AG04449 (cell line): Measurements from ENCODE around the gene STARD8.
"Not testable (repeated sequence)": the region's sequence is repeated elsewhere in the genome, so short reads cannot be mapped to it uniquely, and the experiment has no call there.

Source experiments
- CTCF ChIA-PET: fragments of 350-600 bp; formaldehyde crosslinking; extraction: SDS; loops from one replicate; lab custom pipeline; 2021; ENCODE audit warnings: antibody characterized with exemption; lab: Yijun Ruan, JAX
- POLR2A ChIA-PET: fragments of 400-600, 350-600 bp; formaldehyde crosslinking; extraction: SDS; loops from one replicate; lab custom pipeline; 2020; ENCODE audit warnings: antibody characterized with exemption, inconsistent platforms; lab: Yijun Ruan, JAX
- DNase-seq: peaks from one replicate; pipeline ENCODE4 v3.0.0-alpha.2; 2010; ENCODE audit warnings: low read depth, low spot score
- H3K4me3 ChIP-seq: 2 replicates; pipeline ENCODE4 v1.5.1; 2011; ENCODE audit warnings: low read depth, mild to moderate bottlenecking, control low read depth, low read length
- CTCF ChIP-seq: IDR thresholded peaks from one replicate; pipeline ENCODE4 v1.5.1; 2011; ENCODE audit warnings: mild to moderate bottlenecking, moderate library complexity, low read length, control low read depth, inconsistent platforms; ENCODE audit not compliant: insufficient read depth; ENCODE audit errors: missing control alignments

Gene STARD8

GRCh38 chrX:68646421-68646820 is 1.0 kb upstream of the STARD8 start:
- CTCF ChIA-PET, result interaction anchor here (1.1 kb wide), 1 partner anchor 37 kb away, joined by 4 read pairs; no protein-coding TSS in a partner anchor
- TF ChIP-seq CTCF, result no peak
- DNase-seq, result no peak
- POLR2A ChIA-PET, result no interaction called here
- H3K4me3 ChIP-seq, result no peak overlapping the region

DNA sequence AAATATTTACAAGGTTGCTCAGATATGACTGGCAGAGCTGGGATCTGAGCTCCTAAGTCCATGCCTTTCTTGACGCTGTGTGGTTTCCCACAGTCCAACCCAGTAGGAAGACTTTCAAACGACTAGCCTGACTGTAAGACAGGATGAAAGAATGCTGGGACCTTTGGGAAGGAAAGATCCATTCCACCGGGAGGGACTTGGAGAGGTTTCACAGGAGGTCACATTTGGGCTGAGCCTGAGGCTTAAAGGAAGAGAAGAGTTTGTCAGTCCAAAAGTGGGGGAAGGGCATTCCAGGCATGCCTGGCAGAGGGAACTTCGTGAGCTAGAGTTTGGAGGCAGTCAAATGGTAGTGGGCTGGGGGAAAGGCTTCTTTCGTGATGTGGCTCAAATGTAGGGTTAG is 1.5 kb downstream of the STARD8 start:
- POLR2A ChIA-PET, result no interaction called here
- CTCF ChIA-PET, result no interaction called here
- H3K4me3 ChIP-seq, result no peak overlapping the region
- no peak for TF ChIP-seq CTCF
- DNase-seq, result no peak

DNA sequence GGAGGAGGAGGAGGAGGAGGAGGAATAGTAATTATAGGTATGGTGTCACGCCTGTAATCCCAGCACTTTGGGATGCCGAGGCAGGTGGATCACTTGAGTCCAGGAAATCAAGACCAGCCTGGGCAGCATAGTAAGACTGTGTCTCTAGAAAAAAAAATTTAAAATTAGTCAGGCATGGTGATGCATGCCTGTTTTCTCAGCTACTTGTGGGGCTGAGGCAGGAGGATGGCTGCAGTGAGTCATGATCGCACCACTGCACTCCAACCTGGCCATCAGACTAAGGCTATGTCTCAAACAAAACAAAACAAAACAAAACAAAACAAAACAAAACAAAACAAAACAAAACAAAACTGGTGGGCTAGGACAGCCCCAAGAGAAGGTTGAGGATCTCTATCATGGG is 3.0 kb downstream of the STARD8 start:
- POLR2A ChIA-PET, result no interaction called here
- no peak for TF ChIP-seq CTCF
- no peak overlapping the region for H3K4me3 ChIP-seq
- DNase-seq, result no peak
- CTCF ChIA-PET, result no interaction called here

DNA sequence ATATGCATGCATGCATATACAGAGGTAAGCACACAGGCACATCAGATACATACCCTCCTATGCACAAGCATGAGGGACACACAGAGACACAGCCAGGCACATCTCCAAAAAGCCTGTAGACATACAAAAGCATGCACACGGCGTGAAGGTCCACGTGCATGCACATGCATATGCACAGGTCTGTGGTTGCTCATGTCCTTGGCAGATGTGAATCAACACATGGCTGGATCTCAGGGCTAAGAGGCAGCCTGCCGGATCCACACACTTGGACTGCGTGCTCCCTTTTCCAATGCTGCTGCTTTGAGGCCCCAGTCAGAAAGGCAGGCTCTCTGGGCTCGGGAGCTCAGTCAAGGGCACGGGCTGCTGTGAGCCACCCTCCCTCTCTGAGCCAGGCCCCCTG is 3.6 kb downstream of the STARD8 start:
- no peak for TF ChIP-seq CTCF
- no peak overlapping the region for H3K4me3 ChIP-seq
- no peak for DNase-seq
- CTCF ChIA-PET, result no interaction called here
- POLR2A ChIA-PET, result no interaction called here

DNA sequence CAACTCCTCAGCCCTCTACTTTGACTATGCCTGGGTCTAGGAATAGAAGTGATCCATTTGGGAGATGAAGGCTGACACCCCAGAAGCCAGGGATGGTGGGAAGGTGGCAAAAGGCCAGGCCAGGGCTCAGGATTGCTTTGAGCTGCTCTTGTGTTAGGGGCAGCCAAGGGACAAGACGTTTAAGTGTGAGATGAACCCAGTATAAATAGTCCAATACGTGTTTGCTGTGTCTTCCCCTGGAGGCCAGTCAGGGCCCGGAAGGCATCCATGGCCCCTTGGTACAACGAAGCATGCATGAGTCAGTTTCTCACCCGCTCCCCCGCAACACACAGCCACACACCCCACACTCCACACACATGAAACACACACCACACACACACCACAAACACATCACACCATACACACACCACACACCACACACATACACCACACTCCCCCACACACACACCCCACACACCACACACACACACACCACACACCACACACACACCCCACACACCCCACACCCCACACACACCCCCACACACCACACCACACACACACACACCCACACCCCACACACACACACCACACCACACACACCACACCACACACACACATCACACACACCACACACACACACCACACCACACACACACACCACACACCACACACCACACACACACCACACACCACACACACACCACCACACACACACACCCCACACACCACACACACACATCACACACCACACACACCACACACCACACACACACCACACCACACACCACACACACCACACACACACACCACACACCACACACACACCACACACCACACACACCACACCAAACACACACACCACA is 5.1 kb downstream of the STARD8 start:
- no peak overlapping the region for H3K4me3 ChIP-seq
- no peak for DNase-seq
- POLR2A ChIA-PET, result no interaction called here
- no peak for TF ChIP-seq CTCF
- CTCF ChIA-PET, result no interaction called here

GRCh38 chrX:68654693-68655092 is 7.2 kb downstream of the STARD8 start:
- H3K4me3 ChIP-seq, result no peak overlapping the region
- DNase-seq, result no peak
- TF ChIP-seq CTCF, result no peak
- POLR2A ChIA-PET, result no interaction called here
- CTCF ChIA-PET, result no interaction called here

DNA sequence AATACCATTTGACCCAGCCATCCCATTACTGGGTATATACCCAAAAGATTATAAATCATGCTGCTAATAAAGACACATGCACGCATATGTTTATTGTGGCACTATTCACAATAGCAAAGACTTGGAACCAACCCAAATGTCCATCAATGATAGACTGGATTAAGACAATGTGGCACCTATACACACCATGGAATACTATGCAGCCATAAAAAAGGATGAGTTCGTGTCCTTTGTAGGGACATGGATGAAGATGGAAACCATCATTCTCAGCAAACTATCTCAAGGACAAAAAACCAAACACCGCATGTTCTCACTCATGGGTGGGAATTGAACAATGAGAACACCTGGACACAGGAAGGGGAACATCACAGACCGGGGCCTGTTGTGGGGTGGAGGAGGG is 9.0 kb downstream of the STARD8 start:
- DNase-seq, H3K4me3 ChIP-seq, POLR2A ChIA-PET, CTCF ChIA-PET: not testable (repeated sequence)
